ENCODE results near the gene GMPS. TPM values are rescaled to one million over a fixed set of nuclear protein-coding genes. Genes with fewer than 3 reads are reported as not detected.

Gene GMPS
- total RNA-seq, 1 donor from 2014 or later = 66.5 TPM

GRCh38 chr3:155944081-155944480, 73.6 kb downstream of the GMPS start:
- Mint-ChIP-seq H3K4me1 (ENCODE audit: unreplicated experiment) (no peaks in the 10 kb centered on the region), H3K9me3 (ENCODE audit: unreplicated experiment) (no peaks in the 10 kb centered on the region), H3K27me3 (ENCODE audit: unreplicated experiment) (no peaks in the 10 kb centered on the region), H3K4me3 (ENCODE audit: unreplicated experiment) (no peak overlapping the region), H3K36me3 (ENCODE audit: low read depth, unreplicated experiment) (no peaks in the 10 kb centered on the region), H3K27ac (ENCODE audit: unreplicated experiment) (no peak overlapping the region)
- no peak for DNase-seq (ENCODE audit: low spot score)
- TF ChIP-seq CTCF (IDR thresholded peaks at IDR 0.05; ENCODE audit: unreplicated experiment) = no peak

- DNase-seq (ENCODE audit: low spot score) = no peak
- H3K9me3 Mint-ChIP-seq (ENCODE audit: unreplicated experiment) = no peaks in the 10 kb centered on the region
- H3K4me1 Mint-ChIP-seq (ENCODE audit: unreplicated experiment) = no peaks in the 10 kb centered on the region
- no peak overlapping the region for H3K27ac Mint-ChIP-seq (ENCODE audit: unreplicated experiment)
- H3K36me3 Mint-ChIP-seq (ENCODE audit: low read depth, unreplicated experiment) = no peaks in the 10 kb centered on the region
- no peak for TF ChIP-seq CTCF (IDR thresholded peaks at IDR 0.05; ENCODE audit: unreplicated experiment)
- no peaks in the 10 kb centered on the region for H3K27me3 Mint-ChIP-seq (ENCODE audit: unreplicated experiment)
- H3K4me3 Mint-ChIP-seq (ENCODE audit: unreplicated experiment) = no peak overlapping the region
Measured at GRCh38 chr3:155946178-155946577, 75.7 kb downstream of the GMPS start.

GRCh38 chr3:155948476-155948875, 78.0 kb downstream of the GMPS start:
- H3K4me3 Mint-ChIP-seq (ENCODE audit: unreplicated experiment) = no peak overlapping the region
- H3K27ac Mint-ChIP-seq (ENCODE audit: unreplicated experiment) = no peak overlapping the region

GRCh38 chr3:155949453-155950217, 79.2 kb downstream of the GMPS start:
- no peak overlapping the region for H3K27ac Mint-ChIP-seq (ENCODE audit: unreplicated experiment)
- H3K4me1 Mint-ChIP-seq (ENCODE audit: unreplicated experiment) = no peaks in the 10 kb centered on the region
- peaks cover 2% of the 10 kb centered on the region for H3K27me3 Mint-ChIP-seq (ENCODE audit: unreplicated experiment)
- no peak overlapping the region for H3K4me3 Mint-ChIP-seq (ENCODE audit: unreplicated experiment)
- no peak for TF ChIP-seq CTCF (IDR thresholded peaks at IDR 0.05; ENCODE audit: unreplicated experiment)
- H3K9me3 Mint-ChIP-seq (ENCODE audit: unreplicated experiment) = peaks cover 4% of the 10 kb centered on the region
- H3K36me3 Mint-ChIP-seq (ENCODE audit: low read depth, unreplicated experiment) = peaks cover 4% of the 10 kb centered on the region
- no peak for DNase-seq (ENCODE audit: low spot score)

More at GRCh38 chr3:155948476-155948875, 78.0 kb downstream of the GMPS start:
- Mint-ChIP-seq H3K27me3 (ENCODE audit: unreplicated experiment) (peaks cover 2% of the 10 kb centered on the region), H3K36me3 (ENCODE audit: low read depth, unreplicated experiment) (peaks cover 4% of the 10 kb centered on the region), H3K9me3 (ENCODE audit: unreplicated experiment) (peaks cover 4% of the 10 kb centered on the region), H3K4me1 (ENCODE audit: unreplicated experiment) (no peaks in the 10 kb centered on the region)
- DNase-seq (ENCODE audit: low spot score) = no peak
- no peak for TF ChIP-seq CTCF (IDR thresholded peaks at IDR 0.05; ENCODE audit: unreplicated experiment)
